Lung (tissue), 12 donors: ENCODE data around the gene MLST8. TPM values are rescaled to one million over a fixed set of nuclear protein-coding genes. Genes with fewer than 3 reads are reported as not detected.

Experiments
- ATAC-seq: fragments of 200-7000 bp; cut with Tn5 transposase; one replicate; pipeline ENCODE4 v1.9.1; 2020; ENCODE audit warnings: moderate number of reproducible peaks; ENCODE audit not compliant: insufficient read depth, low FRiP score
- DNase-seq, 3 donors: peaks; one replicate each; pipeline ENCODE4 v3.0.0-alpha.2; 2013 to 2017
- H3K27ac ChIP-seq, 2 donors: one replicate each; pipeline ENCODE4 v1.5.1; 2013; ENCODE audit warnings: mild to moderate bottlenecking in 2 of 2, moderate library complexity in 2 of 2, control low read depth in 1 of 2, inconsistent platforms in 1 of 2, low read depth in 1 of 2, low read length in 1 of 2
- H3K27me3 ChIP-seq, 3 donors: one replicate each; pipeline ENCODE4 v1.5.1; 2013; ENCODE audit warnings: low read length in 2 of 3; ENCODE audit not compliant: control insufficient read depth in 3 of 3, insufficient read depth in 3 of 3
- H3K36me3 ChIP-seq, 4 donors: one replicate each; pipeline ENCODE4 v1.5.1; 2013; ENCODE audit warnings: low read length in 4 of 4, mild to moderate bottlenecking in 1 of 4, moderate library complexity in 1 of 4; ENCODE audit not compliant: control insufficient read depth in 4 of 4, insufficient read depth in 4 of 4
- H3K4me1 ChIP-seq, 5 donors: one replicate each; pipeline ENCODE4 v1.5.1; 2013; ENCODE audit warnings: low read length in 5 of 5, mild to moderate bottlenecking in 2 of 5, moderate library complexity in 1 of 5; ENCODE audit not compliant: control insufficient read depth in 5 of 5, insufficient read depth in 5 of 5
- H3K4me3 ChIP-seq: one replicate; pipeline ENCODE4 v1.5.1; 2013; ENCODE audit warnings: mild to moderate bottlenecking, control low read depth, moderate library complexity
- H3K9ac ChIP-seq, 2 donors: one replicate each; pipeline ENCODE4 v1.5.1; 2013; ENCODE audit warnings: low read length in 2 of 2, control low read depth in 1 of 2; ENCODE audit not compliant: insufficient read depth in 1 of 2
- H3K9me3 ChIP-seq, 4 donors: one replicate each; pipeline ENCODE4 v1.5.1; 2013; ENCODE audit warnings: low read length in 3 of 4, mild to moderate bottlenecking in 1 of 4, moderate library complexity in 1 of 4; ENCODE audit not compliant: control insufficient read depth in 4 of 4, insufficient read depth in 3 of 4
- CTCF ChIP-seq: IDR thresholded peaks from 2 replicates; pipeline ENCODE4 v1.5.1; 2012; ENCODE audit warnings: mild to moderate bottlenecking; ENCODE audit errors: control extremely low read depth, extremely low read depth
- WGBS, 2 donors: extraction: QIAGEN DNeasy Blood & Tissue Kit; methylation state at CpG; one replicate each; pipeline ENCODE4 v1.1.7; 2013; 5-methylcytosine and 5-hydroxymethylcytosine counted together
- polyA plus RNA-seq, 2 donors: library from polyadenylated mRNA; stranded (reverse); fragments of 200-250 nt; gene quantifications; one replicate each; pipeline ENCODE4 v1.2.1, GENCODE V29; 2013
- total RNA-seq, 2 donors: library from RNA; depleted of rRNA in 1 of 2; stranded (reverse); fragments of >200 nt in 1 of 2; gene quantifications; one replicate each; pipeline ENCODE4 v1.2.1, GENCODE V29; 2014 to 2021
- donor health status: control.
- donor health status: control.
- donor health status: Bipolar disorder and iron deficiency.
- donor health status: healthy.
- donor health status: DM: yes; HTN: yes; CAD: no.

MLST8 gene
- total and polyA plus RNA-seq, 4 donors: 17.2 to 48.9 (median 41.2) TPM

DNA sequence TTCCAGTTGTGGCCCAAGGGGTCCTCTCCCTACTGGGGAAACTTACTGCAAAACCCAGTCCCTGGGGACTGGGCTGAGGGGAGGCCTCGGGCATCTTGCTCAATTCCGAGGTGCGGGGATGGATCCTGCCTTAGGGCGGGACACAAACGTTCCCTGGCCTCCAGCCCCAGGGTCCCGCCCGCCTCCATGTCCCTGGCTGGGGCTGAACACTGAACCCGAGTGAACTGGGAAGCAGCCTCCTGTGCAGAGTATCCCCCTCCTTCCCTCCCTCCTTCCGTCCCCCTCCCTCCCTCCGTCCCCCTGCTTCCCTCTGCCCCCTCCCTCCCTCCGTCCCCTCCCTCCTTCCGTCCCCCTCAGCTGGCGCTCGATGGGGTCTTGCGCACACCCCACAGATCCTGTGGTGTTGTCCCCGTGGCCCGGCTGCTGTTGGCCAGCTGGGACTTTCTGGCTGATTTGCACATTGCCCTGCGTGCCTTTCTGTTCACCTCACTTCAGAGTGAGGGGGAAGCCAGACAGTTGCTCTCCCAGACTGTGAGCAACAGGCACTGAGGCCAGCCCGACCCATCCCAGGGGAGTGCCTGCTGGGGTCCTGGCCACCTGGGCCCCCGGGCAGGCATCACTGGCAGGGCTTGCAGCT is 44.2 kb upstream of the MLST8 start:
- H3K4me1 ChIP-seq: peaks cover 0 to 43% (median 28%) of the 10 kb centered on the region in 5 donors
- ATAC-seq (no peak), DNase-seq (peak; percentile 58 to 85 (median 63))
- peak overlapping the region in 1 of 2 donors; percentile 54 for H3K27ac ChIP-seq
- 52 to 60% methylated on average over 16 to 20 of the region's 20 CpGs for WGBS, 2 donors
- no peaks in the 10 kb centered on the region for H3K9me3 ChIP-seq
- H3K9ac ChIP-seq: no peak overlapping the region
- H3K27me3 ChIP-seq: no peaks in the 10 kb centered on the region
- H3K36me3 ChIP-seq: peaks cover 0 to 9% (median 0%) of the 10 kb centered on the region in 4 donors
- H3K4me3 ChIP-seq: no peak overlapping the region
- no peak for TF ChIP-seq CTCF

GRCh38 chr16:2161911-2162310 is 43.3 kb upstream of the MLST8 start:
- WGBS, 2 donors: 95 to 96% methylated on average over 10 of the region's 10 CpGs
- Histone ChIP-seq H3K9ac (no peak overlapping the region), H3K36me3 (peaks cover 0 to 10% (median 0%) of the 10 kb centered on the region in 4 donors), H3K27ac (no peak overlapping the region), H3K4me1 (peaks cover 0 to 38% (median 26%) of the 10 kb centered on the region in 5 donors), H3K27me3 (no peaks in the 10 kb centered on the region), H3K4me3 (no peak overlapping the region), H3K9me3 (no peaks in the 10 kb centered on the region)
- DNase-seq (no peak), ATAC-seq (no peak)
- TF ChIP-seq CTCF: no peak

DNA sequence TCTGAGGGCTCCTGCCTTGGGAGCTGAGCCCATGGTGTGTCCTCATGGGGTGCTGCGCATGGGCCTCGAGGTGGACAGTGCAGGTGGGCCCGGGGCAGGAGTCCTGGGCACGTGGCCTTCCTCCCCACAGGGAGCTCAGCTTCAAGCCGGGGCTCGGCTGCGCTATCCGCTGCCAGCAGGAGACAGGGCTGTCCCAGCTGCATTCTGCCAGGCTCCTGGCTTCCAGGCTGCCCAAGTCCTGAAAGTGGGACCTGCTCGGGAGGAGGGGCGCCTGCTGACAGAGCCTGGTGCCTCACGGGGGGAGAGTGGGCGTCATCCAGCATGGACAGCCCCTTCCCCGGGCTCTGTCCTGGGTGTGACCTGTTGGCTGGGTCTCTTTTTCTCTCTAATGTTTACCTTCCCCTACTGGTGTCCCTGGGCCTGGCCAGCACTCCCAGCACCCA is 42.6 kb upstream of the MLST8 start:
- Histone ChIP-seq H3K27me3 (no peaks in the 10 kb centered on the region), H3K9ac (no peak overlapping the region), H3K36me3 (peaks cover 0 to 15% (median 0%) of the 10 kb centered on the region in 4 donors), H3K4me3 (no peak overlapping the region), H3K27ac (no peak overlapping the region), H3K9me3 (no peaks in the 10 kb centered on the region), H3K4me1 (peaks cover 0 to 30% (median 18%) of the 10 kb centered on the region in 5 donors)
- WGBS, 2 donors: 91 to 93% methylated on average over 13 of the region's 13 CpGs
- TF ChIP-seq CTCF: no peak
- DNase-seq: no peak
- no peak for ATAC-seq
